Neural cell (in vitro differentiated cells): ENCODE data around the gene ACTG1. TPM values are rescaled to one million over a fixed set of nuclear protein-coding genes. Genes with fewer than 3 reads are reported as not detected.

Source experiments
- H2AFZ ChIP-seq: fragments of 200-600, 300-800 bp; sonication (generic), shearing (Covaris generic); 2 replicates; pipeline ENCODE4 v1.6.0; 2014; ENCODE audit warnings: low read depth, mild to moderate bottlenecking, antibody characterized with exemption, low read length, moderate library complexity
- H3F3A ChIP-seq: fragments of 200-600 bp; shearing (Covaris generic); 2 replicates; pipeline ENCODE4 v1.6.1; 2016; ENCODE audit warnings: mild to moderate bottlenecking, moderate library complexity, mixed read lengths, antibody characterized with exemption, low read length; ENCODE audit not compliant: insufficient read depth, poor library complexity, severe bottlenecking
- H3K27ac ChIP-seq: fragments of 200-600, 300-800 bp; sonication (generic), shearing (Covaris generic); 2 replicates; pipeline ENCODE4 v1.5.1; 2014; ENCODE audit warnings: mild to moderate bottlenecking, low read length, moderate library complexity
- H3K27me3 ChIP-seq: fragments of 300-800, 200-600 bp; sonication (generic), shearing (Covaris generic); 2 replicates; pipeline ENCODE4 v1.6.0; 2014; ENCODE audit warnings: mild to moderate bottlenecking, low read depth, low read length, moderate library complexity; ENCODE audit not compliant: insufficient read depth
- H3K36me3 ChIP-seq: fragments of 300-800, 200-600 bp; sonication (generic), shearing (Covaris generic); 2 replicates; pipeline ENCODE4 v1.5.1; 2014; ENCODE audit warnings: mild to moderate bottlenecking, antibody characterized with exemption, low read length, moderate library complexity; ENCODE audit not compliant: insufficient read depth
- H3K4me2 ChIP-seq: fragments of 300-800, 200-600 bp; sonication (generic), shearing (Covaris generic); 2 replicates; pipeline ENCODE4 v1.6.0; 2014; ENCODE audit warnings: mild to moderate bottlenecking, low read length
- H3K4me3 ChIP-seq: fragments of 300-800, 200-600 bp; sonication (generic), shearing (Covaris generic); 2 replicates; pipeline ENCODE4 v1.5.1; 2014; ENCODE audit warnings: mild to moderate bottlenecking, low read length, moderate library complexity
- H3K79me2 ChIP-seq: fragments of 200-600 bp; shearing (Covaris generic); replicated peaks from 2 replicates; pipeline ENCODE4 v1.6.0; 2014; ENCODE audit warnings: mild to moderate bottlenecking, low read length, moderate library complexity; ENCODE audit not compliant: insufficient read depth
- H3K9ac ChIP-seq: fragments of 300-800, 200-600 bp; sonication (generic), shearing (Covaris generic); 2 replicates; pipeline ENCODE4 v1.6.1; 2016; ENCODE audit warnings: mild to moderate bottlenecking, low read length, mixed read lengths
- H3K9me2 ChIP-seq: fragments of 200-600 bp; shearing (Covaris generic); 2 replicates; pipeline ENCODE4 v1.6.1; 2016; ENCODE audit warnings: mild to moderate bottlenecking, low read length, mixed read lengths; ENCODE audit not compliant: insufficient read depth
- H3K9me3 ChIP-seq: fragments of 200-600, 300-800 bp; sonication (generic), shearing (Covaris generic); 2 replicates; pipeline ENCODE4 v1.6.1; 2016; ENCODE audit warnings: mild to moderate bottlenecking, mixed run types, low read length, moderate library complexity, mixed read lengths
- H4K20me1 ChIP-seq: fragments of 200-600 bp; shearing (Covaris generic); 2 replicates; pipeline ENCODE4 v1.6.1; 2016; ENCODE audit warnings: mild to moderate bottlenecking, mixed run types; ENCODE audit not compliant: insufficient read depth
- EP300 ChIP-seq: fragments of 450-650 bp; conservative IDR thresholded peaks from 2 replicates; pipeline ENCODE4 v1.6.1; 2014; ENCODE audit warnings: antibody characterized with exemption, mild to moderate bottlenecking, moderate library complexity; ENCODE audit not compliant: poor library complexity, severe bottlenecking
- EZH2 ChIP-seq: fragments of 200-600, 300-800 bp; shearing (Covaris generic), sonication (generic); IDR thresholded peaks from 2 replicates; pipeline ENCODE4 v1.6.1; 2014; ENCODE audit warnings: antibody characterized with exemption, low read length, borderline replicate concordance, mild to moderate bottlenecking; ENCODE audit not compliant: insufficient read depth, poor library complexity, severe bottlenecking
- MXI1 ChIP-seq: fragments of 450-650 bp; conservative IDR thresholded peaks from 2 replicates; pipeline ENCODE4 v1.6.1; 2014; ENCODE audit warnings: antibody characterized with exemption, mild to moderate bottlenecking; ENCODE audit not compliant: poor library complexity, severe bottlenecking
- POLR2AphosphoS5 ChIP-seq: IDR thresholded peaks from 2 replicates; pipeline ENCODE4 v1.6.1; 2012
- RAD21 ChIP-seq: fragments of 450-650 bp; conservative IDR thresholded peaks from 2 replicates; pipeline ENCODE4 v1.6.1; 2014; ENCODE audit warnings: antibody characterized with exemption, mild to moderate bottlenecking, moderate library complexity
- SMC3 ChIP-seq: fragments of 450-650 bp; conservative IDR thresholded peaks from 2 replicates; pipeline ENCODE4 v1.6.1; 2014; ENCODE audit warnings: antibody characterized with exemption, mild to moderate bottlenecking, moderate library complexity; ENCODE audit not compliant: poor library complexity
- TAF1 ChIP-seq: IDR thresholded peaks from 2 replicates; pipeline ENCODE4 v1.6.1; 2012; ENCODE audit warnings: low read depth
- polyA plus RNA-seq: library from polyadenylated mRNA; depleted of rRNA; stranded (reverse); fragments of >200 nt; gene quantifications from 2 replicates; pipeline ENCODE4 v1.2.3, GENCODE V29; 2014
- TF ChIP-seq, protein P1 (sequence below): fragments of 450-650 bp; IDR thresholded peaks from 2 replicates; pipeline ENCODE4 v1.5.1; 2014; ENCODE audit warnings: antibody characterized with exemption, mild to moderate bottlenecking, moderate library complexity; ENCODE audit not compliant: poor library complexity, severe bottlenecking
- TF ChIP-seq, protein P2 (sequence below): IDR thresholded peaks from 2 replicates; pipeline ENCODE4 v1.6.1; 2012; ENCODE audit warnings: borderline replicate concordance

Gene ACTG1
- polyA plus RNA-seq, 1 donor from 2014 or later, result 9,187 TPM

DNA sequence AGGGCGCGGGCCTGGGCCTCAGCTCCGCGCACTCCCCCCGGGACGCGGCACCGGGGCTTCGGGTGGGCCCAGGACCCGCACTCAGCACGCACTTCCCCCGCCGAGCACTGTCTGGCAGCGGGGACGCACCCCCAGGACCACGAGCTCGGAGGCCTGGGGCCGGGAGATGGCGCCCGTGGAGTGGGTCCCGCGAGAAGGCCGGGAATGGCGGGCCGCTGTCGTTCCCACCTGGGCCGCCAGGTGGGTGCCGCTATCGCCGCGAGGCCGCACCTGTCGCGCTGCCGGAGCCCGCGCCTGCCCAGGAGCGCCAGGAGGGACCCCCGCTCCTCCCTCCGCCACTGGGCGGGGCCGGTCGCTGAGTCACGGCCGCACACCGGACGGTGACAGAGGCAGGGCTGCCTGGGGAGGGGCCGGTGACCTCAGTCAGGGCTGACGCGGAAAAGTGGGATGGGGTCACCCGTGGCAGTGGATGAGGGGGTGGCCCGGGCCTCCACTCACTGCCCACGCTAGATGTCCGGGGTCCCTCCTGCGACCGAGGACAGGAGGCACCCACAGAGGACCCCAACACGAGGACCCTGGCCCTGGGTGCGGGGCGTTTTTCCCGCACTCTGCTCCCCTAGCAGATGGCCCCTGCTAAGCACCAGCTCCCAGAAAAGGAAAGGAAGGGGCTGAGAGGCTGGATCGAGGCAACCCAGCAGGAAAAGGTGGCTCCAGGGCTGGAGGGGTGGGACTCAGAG lies 6.9 kb upstream of the ACTG1 start:
- Histone ChIP-seq H2AFZ (no peak overlapping the region), H3K4me3 (peak overlapping the region; percentile 63), H3K36me3 (no peaks in the 10 kb centered on the region), H3F3A (peaks cover 9% of the 10 kb centered on the region), H3K9me3 (no peaks in the 10 kb centered on the region), H3K79me2 (peaks cover 34% of the 10 kb centered on the region), H3K9ac (peak overlapping the region; percentile 56), H4K20me1 (no peaks in the 10 kb centered on the region), H3K4me2 (peak overlapping the region; percentile 15), H3K27me3 (peaks cover 30% of the 10 kb centered on the region), H3K9me2 (no peaks in the 10 kb centered on the region), H3K27ac (no peak overlapping the region)
- TF ChIP-seq EP300 (no peak), EZH2 (no peak), MXI1 (peak; percentile 40), RAD21 (peak; percentile 40), POLR2AphosphoS5 (no peak), SMC3 (peak; percentile 40), TAF1 (no peak)
- TF ChIP-seq, protein P1, sequence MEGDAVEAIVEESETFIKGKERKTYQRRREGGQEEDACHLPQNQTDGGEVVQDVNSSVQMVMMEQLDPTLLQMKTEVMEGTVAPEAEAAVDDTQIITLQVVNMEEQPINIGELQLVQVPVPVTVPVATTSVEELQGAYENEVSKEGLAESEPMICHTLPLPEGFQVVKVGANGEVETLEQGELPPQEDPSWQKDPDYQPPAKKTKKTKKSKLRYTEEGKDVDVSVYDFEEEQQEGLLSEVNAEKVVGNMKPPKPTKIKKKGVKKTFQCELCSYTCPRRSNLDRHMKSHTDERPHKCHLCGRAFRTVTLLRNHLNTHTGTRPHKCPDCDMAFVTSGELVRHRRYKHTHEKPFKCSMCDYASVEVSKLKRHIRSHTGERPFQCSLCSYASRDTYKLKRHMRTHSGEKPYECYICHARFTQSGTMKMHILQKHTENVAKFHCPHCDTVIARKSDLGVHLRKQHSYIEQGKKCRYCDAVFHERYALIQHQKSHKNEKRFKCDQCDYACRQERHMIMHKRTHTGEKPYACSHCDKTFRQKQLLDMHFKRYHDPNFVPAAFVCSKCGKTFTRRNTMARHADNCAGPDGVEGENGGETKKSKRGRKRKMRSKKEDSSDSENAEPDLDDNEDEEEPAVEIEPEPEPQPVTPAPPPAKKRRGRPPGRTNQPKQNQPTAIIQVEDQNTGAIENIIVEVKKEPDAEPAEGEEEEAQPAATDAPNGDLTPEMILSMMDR, result peak; percentile 79
- TF ChIP-seq, protein P2, sequence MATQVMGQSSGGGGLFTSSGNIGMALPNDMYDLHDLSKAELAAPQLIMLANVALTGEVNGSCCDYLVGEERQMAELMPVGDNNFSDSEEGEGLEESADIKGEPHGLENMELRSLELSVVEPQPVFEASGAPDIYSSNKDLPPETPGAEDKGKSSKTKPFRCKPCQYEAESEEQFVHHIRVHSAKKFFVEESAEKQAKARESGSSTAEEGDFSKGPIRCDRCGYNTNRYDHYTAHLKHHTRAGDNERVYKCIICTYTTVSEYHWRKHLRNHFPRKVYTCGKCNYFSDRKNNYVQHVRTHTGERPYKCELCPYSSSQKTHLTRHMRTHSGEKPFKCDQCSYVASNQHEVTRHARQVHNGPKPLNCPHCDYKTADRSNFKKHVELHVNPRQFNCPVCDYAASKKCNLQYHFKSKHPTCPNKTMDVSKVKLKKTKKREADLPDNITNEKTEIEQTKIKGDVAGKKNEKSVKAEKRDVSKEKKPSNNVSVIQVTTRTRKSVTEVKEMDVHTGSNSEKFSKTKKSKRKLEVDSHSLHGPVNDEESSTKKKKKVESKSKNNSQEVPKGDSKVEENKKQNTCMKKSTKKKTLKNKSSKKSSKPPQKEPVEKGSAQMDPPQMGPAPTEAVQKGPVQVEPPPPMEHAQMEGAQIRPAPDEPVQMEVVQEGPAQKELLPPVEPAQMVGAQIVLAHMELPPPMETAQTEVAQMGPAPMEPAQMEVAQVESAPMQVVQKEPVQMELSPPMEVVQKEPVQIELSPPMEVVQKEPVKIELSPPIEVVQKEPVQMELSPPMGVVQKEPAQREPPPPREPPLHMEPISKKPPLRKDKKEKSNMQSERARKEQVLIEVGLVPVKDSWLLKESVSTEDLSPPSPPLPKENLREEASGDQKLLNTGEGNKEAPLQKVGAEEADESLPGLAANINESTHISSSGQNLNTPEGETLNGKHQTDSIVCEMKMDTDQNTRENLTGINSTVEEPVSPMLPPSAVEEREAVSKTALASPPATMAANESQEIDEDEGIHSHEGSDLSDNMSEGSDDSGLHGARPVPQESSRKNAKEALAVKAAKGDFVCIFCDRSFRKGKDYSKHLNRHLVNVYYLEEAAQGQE, result no peak

DNA sequence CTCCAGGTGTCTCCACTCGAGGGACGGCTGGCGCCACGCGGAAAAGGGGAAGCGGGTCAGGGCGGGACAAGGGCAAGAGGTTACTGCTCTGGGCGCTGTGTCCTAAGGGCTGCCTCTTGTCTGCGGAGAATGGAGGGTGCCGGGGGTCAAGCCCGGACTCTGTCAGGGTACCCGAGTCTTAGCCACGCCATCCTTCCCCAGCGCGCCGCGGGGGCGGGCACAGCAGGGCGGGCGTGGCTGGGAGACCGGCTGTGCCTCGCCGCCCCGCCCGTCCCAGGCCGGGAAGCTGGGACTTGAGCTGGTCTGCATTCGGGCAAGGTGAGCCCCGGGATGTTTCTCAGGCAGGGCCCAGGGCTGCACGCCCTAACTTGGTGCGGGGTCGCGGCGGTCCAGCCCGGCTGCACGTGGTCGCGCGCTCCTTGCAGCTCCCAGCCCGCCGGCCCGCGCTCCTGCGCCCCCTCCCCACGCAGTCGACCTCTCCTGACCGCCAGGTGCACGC lies 6.2 kb upstream of the ACTG1 start:
- Histone ChIP-seq H3K27me3 (peaks cover 30% of the 10 kb centered on the region), H3K9ac (peak overlapping the region; percentile 56), H2AFZ (no peak overlapping the region), H3K9me2 (no peaks in the 10 kb centered on the region), H3K9me3 (no peaks in the 10 kb centered on the region), H3F3A (peaks cover 9% of the 10 kb centered on the region), H3K27ac (no peak overlapping the region), H3K4me2 (no peak overlapping the region), H3K36me3 (no peaks in the 10 kb centered on the region), H3K4me3 (peak overlapping the region; percentile 63), H4K20me1 (no peaks in the 10 kb centered on the region), H3K79me2 (peaks cover 40% of the 10 kb centered on the region)
- no peak for TF ChIP-seq SMC3
- TF ChIP-seq MXI1, result no peak
- TF ChIP-seq RAD21, result no peak
- no peak for TF ChIP-seq TAF1
- no peak for TF ChIP-seq POLR2AphosphoS5
- TF ChIP-seq, protein P1, result no peak
- no peak for TF ChIP-seq EP300
- TF ChIP-seq, protein P2, result no peak
- no peak for TF ChIP-seq EZH2
